Caco-2 (cell line): ENCODE measurements around the gene NEMP2. TPM values are rescaled to one million over a fixed set of nuclear protein-coding genes. Genes with fewer than 3 reads are reported as not detected.

Experiments used
- BruUV-seq: library from RNA; stranded (reverse); fragments of 400-500 nt; replicated peaks from 2 replicates; lab custom pipeline; 2021; lab: Mats Ljungman, UMichigan
- CTCF ChIA-PET: fragments of 300-600 bp; sonication (Branson Sonifier 250); formaldehyde crosslinking; loops from one replicate; lab custom pipeline; 2022; ENCODE audit warnings: antibody characterized with exemption; lab: Charles Lee
- POLR2A ChIA-PET: fragments of 300-600 bp; sonication (Branson Sonifier 250); formaldehyde crosslinking; loops from one replicate; lab custom pipeline; 2022; ENCODE audit warnings: antibody characterized with exemption; lab: Charles Lee
- DNase-seq, 2 experiments: peaks; one replicate each; pipeline versions ENCODE4 v3.0.0 to v3.0.0-alpha.2; 2020 to 2022
- H3K27me3 ChIP-seq: replicated peaks from 2 replicates; pipeline ENCODE4 v1.6.0; 2011; ENCODE audit warnings: low read length; ENCODE audit not compliant: control insufficient read depth, insufficient read depth
- H3K36me3 ChIP-seq: 2 replicates; pipeline ENCODE4 v1.5.1; 2011; ENCODE audit warnings: low read length; ENCODE audit not compliant: control insufficient read depth, insufficient read depth
- H3K4me1 ChIP-seq: fragments of 250-450 bp; sonication (Bioruptor Pico); 2 replicates; pipeline ENCODE4 v1.5.1; 2020; ENCODE audit warnings: mild to moderate bottlenecking
- H3K4me3 ChIP-seq: 2 replicates; pipeline ENCODE4 v1.5.1; 2011; ENCODE audit warnings: low read depth, mild to moderate bottlenecking, control low read depth, low read length
- H3K9me3 ChIP-seq: fragments of 250-450 bp; sonication (Bioruptor Pico); 2 replicates; pipeline ENCODE4 v1.5.1; 2020; ENCODE audit warnings: mild to moderate bottlenecking, moderate library complexity
- H3K27ac Mint-ChIP-seq: one replicate; pipeline ENCODE4 v1.8.0; 2022; ENCODE audit warnings: mixed read lengths; ENCODE audit not compliant: unreplicated experiment
- H3K27me3 Mint-ChIP-seq: one replicate; pipeline ENCODE4 v1.8.0; 2022; ENCODE audit warnings: mixed read lengths; ENCODE audit not compliant: insufficient read depth, unreplicated experiment
- H3K36me3 Mint-ChIP-seq: one replicate; pipeline ENCODE4 v1.8.0; 2022; ENCODE audit warnings: mild to moderate bottlenecking, mixed read lengths; ENCODE audit not compliant: insufficient read depth, unreplicated experiment
- H3K4me1 Mint-ChIP-seq: one replicate; pipeline ENCODE4 v1.8.0; 2022; ENCODE audit warnings: low read depth, mixed read lengths; ENCODE audit not compliant: unreplicated experiment
- H3K4me3 Mint-ChIP-seq: one replicate; pipeline ENCODE4 v1.8.0; 2022; ENCODE audit warnings: mild to moderate bottlenecking, moderate library complexity, mixed read lengths; ENCODE audit not compliant: unreplicated experiment
- H3K9me3 Mint-ChIP-seq: one replicate; pipeline ENCODE4 v1.8.0; 2022; ENCODE audit warnings: mixed read lengths; ENCODE audit not compliant: unreplicated experiment
- CTCF ChIP-seq, 2 experiments: fragments of 200-600 bp in 1 of 2; IDR thresholded peaks; 1 replicate in 1 of 2; 2 replicates in 1 of 2; pipeline versions ENCODE4 v1.5.1 to v1.8.0; 2011 to 2022; ENCODE audit warnings: antibody characterized with exemption in 1 of 2, control low read depth in 1 of 2, inconsistent platforms in 1 of 2, low read depth in 1 of 2, low read length in 1 of 2, mild to moderate bottlenecking in 1 of 2, moderate library complexity in 1 of 2; ENCODE audit not compliant: insufficient read depth in 1 of 2, severe bottlenecking in 1 of 2, unreplicated experiment in 1 of 2
- intact Hi-C: fragments of 100-400 bp; cut with micrococcal nuclease; formaldehyde crosslinking; loops from one replicate; pipeline ENCODE4 v1.10.0; 2022; ENCODE audit not compliant: unreplicated experiment
- total RNA-seq: library from RNA; stranded (reverse); gene quantifications from 2 replicates; pipeline ENCODE4 v1.2.3, GENCODE V29; 2022

NEMP2 gene
- total RNA-seq, 1 experiment from 2014 or later = 19.1 TPM

- CTCF ChIA-PET = interaction anchor here (1.0 kb wide), 1 partner anchor 46 kb away, joined by 3 read pairs; no protein-coding TSS in a partner anchor
- no peak for TF ChIP-seq CTCF (IDR thresholded peaks at IDR 0.05; ENCODE audit: insufficient read depth in 1 of 2, low read depth in 1 of 2, low read length in 1 of 2, severe bottlenecking in 1 of 2, unreplicated experiment in 1 of 2)
These were observed 4.1 kb downstream of the NEMP2 start for GRCh38 chr2:190530248-190530900.

GRCh38 chr2:190529486-190530247 is 4.9 kb downstream of the NEMP2 start:
- Mint-ChIP-seq H3K4me1 (peaks cover 47% of the 10 kb centered on the region), H3K27ac (peak overlapping the region; percentile 93), H3K36me3 (peaks cover 7% of the 10 kb centered on the region), H3K27me3 (no peaks in the 10 kb centered on the region), H3K4me3 (peak overlapping the region; percentile 59), H3K9me3 (no peaks in the 10 kb centered on the region)
- BruUV-seq = no TSS peak
- no peak overlapping the region for H3K4me3 ChIP-seq
- TF ChIP-seq CTCF (IDR thresholded peaks at IDR 0.05; ENCODE audit: insufficient read depth in 1 of 2, low read depth in 1 of 2, low read length in 1 of 2, severe bottlenecking in 1 of 2, unreplicated experiment in 1 of 2) = no peak
- DNase-seq = no peak
- H3K27me3 ChIP-seq = no peaks in the 10 kb centered on the region
- ChIA-PET POLR2A (interaction anchor here (0.5 kb wide), 1 partner anchor 39 kb away, joined by 3 read pairs; no protein-coding TSS in a partner anchor), CTCF (interaction anchor here (1.0 kb wide), 1 partner anchor 45 kb away, joined by 3 read pairs; no protein-coding TSS in a partner anchor)
- H3K36me3 ChIP-seq = no peaks in the 10 kb centered on the region
- intact Hi-C loops = loop anchor here (1.0 to 2.0 kb wide), 6 partner anchors 32 to 279 kb away; no protein-coding TSS in a partner anchor
- peaks cover 75% of the 10 kb centered on the region for H3K4me1 ChIP-seq
- no peaks in the 10 kb centered on the region for H3K9me3 ChIP-seq

More at GRCh38 chr2:190530248-190530900, 4.1 kb downstream of the NEMP2 start:
- Histone ChIP-seq H3K36me3 (no peaks in the 10 kb centered on the region), H3K9me3 (no peaks in the 10 kb centered on the region), H3K27me3 (no peaks in the 10 kb centered on the region), H3K4me3 (no peak overlapping the region), H3K4me1 (peaks cover 70% of the 10 kb centered on the region)
- Mint-ChIP-seq H3K9me3 (no peaks in the 10 kb centered on the region), H3K36me3 (peaks cover 7% of the 10 kb centered on the region), H3K27ac (peak overlapping the region; percentile 93), H3K4me3 (peak overlapping the region; percentile 59), H3K27me3 (no peaks in the 10 kb centered on the region), H3K4me1 (peaks cover 45% of the 10 kb centered on the region)
- peak; percentile 76 to 87 for DNase-seq
- POLR2A ChIA-PET = interaction anchor here (0.5 kb wide), 1 partner anchor 38 kb away, joined by 3 read pairs; no protein-coding TSS in a partner anchor
- intact Hi-C loops = loop anchor here (1.0 kb wide), 5 partner anchors 33 to 126 kb away; no protein-coding TSS in a partner anchor
- no TSS peak for BruUV-seq

GRCh38 chr2:190528521-190529001 is 6.0 kb downstream of the NEMP2 start:
- no peaks in the 10 kb centered on the region for H3K9me3 ChIP-seq
- Mint-ChIP-seq H3K36me3 (peaks cover 7% of the 10 kb centered on the region), H3K27ac (peak overlapping the region; percentile 93), H3K4me1 (peaks cover 47% of the 10 kb centered on the region), H3K27me3 (no peaks in the 10 kb centered on the region), H3K4me3 (peak overlapping the region; percentile 59), H3K9me3 (no peaks in the 10 kb centered on the region)
- peak; percentile 78 for DNase-seq
- CTCF ChIA-PET = no interaction called here
- intact Hi-C loops = loop anchor here (2.0 kb wide), 1 partner anchor 280 kb away; no protein-coding TSS in a partner anchor
- H3K4me3 ChIP-seq = no peak overlapping the region
- BruUV-seq = no TSS peak
- no peaks in the 10 kb centered on the region for H3K36me3 ChIP-seq
- H3K27me3 ChIP-seq = no peaks in the 10 kb centered on the region
- TF ChIP-seq CTCF (IDR thresholded peaks at IDR 0.05; ENCODE audit: insufficient read depth in 1 of 2, low read depth in 1 of 2, low read length in 1 of 2, severe bottlenecking in 1 of 2, unreplicated experiment in 1 of 2) = no peak
- peaks cover 75% of the 10 kb centered on the region for H3K4me1 ChIP-seq
- POLR2A ChIA-PET = no interaction called here
